ENCODE measurements around the gene HOXD13. TPM values are rescaled to one million over a fixed set of nuclear protein-coding genes. Genes with fewer than 3 reads are reported as not detected.

Gene HOXD13
- total and polyA plus RNA-seq, 2 of the 13 experiments (the other 11 are each of a cell fraction or from before 2014, with no cell fraction given) = not detected

- no peak for TF ChIP-seq FOXM1 (CRISPR knock-in tag; IDR thresholded peaks at IDR 0.05)
- TF ChIP-seq ZNF30 (CRISPR knock-in tag; IDR thresholded peaks at IDR 0.05) = no peak
- no peak for TF ChIP-seq KMT2B (CRISPR knock-in tag; IDR thresholded peaks at IDR 0.05)
- TF ChIP-seq CTCF (CRISPR knock-in tag; IDR thresholded peaks at IDR 0.05) = peak; percentile 96
- no peak for TF ChIP-seq SNAPC4 (CRISPR knock-in tag; IDR thresholded peaks at IDR 0.05)
- TF ChIP-seq NAIF1 (CRISPR knock-in tag; IDR thresholded peaks at IDR 0.05; ENCODE audit: borderline replicate concordance) = no peak
- TF ChIP-seq RNF2 (conservative IDR thresholded peaks at IDR 0.05; ENCODE audit: low read depth) = peak; percentile 83; the same call in 1 of the 2 replicates
- TF ChIP-seq ZNF281 (CRISPR knock-in tag; IDR thresholded peaks at IDR 0.05; ENCODE audit: borderline replicate concordance) = no peak
- no peak; the same call in none of the 2 replicates for TF ChIP-seq POGZ (CRISPR knock-in tag; IDR thresholded peaks at IDR 0.05)
- peak; percentile 82 for TF ChIP-seq ZNF687 (CRISPR knock-in tag; IDR thresholded peaks at IDR 0.05)
- peak; percentile 28; the same call in 1 of the 2 replicates for TF ChIP-seq MXD3 (CRISPR knock-in tag; IDR thresholded peaks at IDR 0.05)
- TF ChIP-seq GATA4 (IDR thresholded peaks at IDR 0.05; ENCODE audit: borderline replicate concordance, low read depth) = no peak
- TF ChIP-seq TOE1 (CRISPR knock-in tag; IDR thresholded peaks at IDR 0.05) = no peak
Observed at GRCh38 chr2:176088048-176088936, 4.2 kb upstream of the HOXD13 start (continued).

Data from HepG2 (cell line).